ENCODE results near the gene MUSTN1.

- TF ChIP-seq EZH2phosphoT487 (IDR thresholded peaks at IDR 0.05; ENCODE audit: insufficient read depth, low read depth) (no peak), EZH2 (IDR thresholded peaks at IDR 0.05; ENCODE audit: insufficient read depth, poor library complexity, severe bottlenecking) (no peak)
Observed at GRCh38 chr3:52798978-52799476, 35.8 kb downstream of the MUSTN1 start.
